HepG2 (cell line): ENCODE measurements around the gene UBXN1. TPM values are rescaled to one million over a fixed set of nuclear protein-coding genes. Genes with fewer than 3 reads are reported as not detected.

Experiments
- ATAC-seq: fragments of 200-7000 bp; cut with Tn5 transposase; 3 replicates; pipeline ENCODE4 v1.9.1; 2020; ENCODE audit warnings: mild to moderate bottlenecking, moderate library complexity
- BruUV-seq: library from RNA; stranded (reverse); fragments of 400-500 nt; replicated peaks from 2 replicates; lab custom pipeline; 2021; lab: Mats Ljungman, UMichigan
- CTCF ChIA-PET: fragments of 300-600 bp; formaldehyde crosslinking; extraction: SDS; loops from one replicate; lab custom pipeline; 2021; ENCODE audit warnings: low total read pairs, inconsistent platforms, low intra/inter-chr PET ratio; lab: Yijun Ruan, JAX
- POLR2A ChIA-PET: fragments of 350-600 bp; sonication (Branson Sonifier 250); formaldehyde crosslinking; loops from one replicate; lab custom pipeline; 2020; ENCODE audit warnings: antibody characterized with exemption, inconsistent platforms; lab: Yijun Ruan, JAX
- DNase-seq: peaks from one replicate; pipeline ENCODE4 v3.0.0-alpha.2; 2015; ENCODE audit warnings: low spot score
- FAIRE-seq: peaks from 3 replicates; lab custom pipeline; 2011; peaks lifted over from hg19 to GRCh38; lab: Jason Lieb, UNC
- H2AFZ ChIP-seq: one replicate; pipeline ENCODE4 v1.6.1; 2011; ENCODE audit warnings: low read length, inconsistent platforms
- H3K27ac ChIP-seq: fragments of 300-600 bp; 3 replicates; pipeline ENCODE4 v1.8.0; 2011; ENCODE audit warnings: mixed run types, mild to moderate bottlenecking, mixed read lengths, low read length, inconsistent platforms; ENCODE audit not compliant: insufficient read depth; ENCODE audit errors: extremely low read length
- H3K27me3 ChIP-seq, 2 experiments: fragments of 200-600 bp in 1 of 2; 2 replicates in 1 of 2; 3 replicates in 1 of 2; pipeline versions ENCODE4 v1.6.0 to v1.8.0; 2011; ENCODE audit warnings: low read length in 2 of 2, mild to moderate bottlenecking in 2 of 2, moderate library complexity in 2 of 2, inconsistent platforms in 1 of 2; ENCODE audit not compliant: insufficient read depth in 2 of 2, control insufficient read depth in 1 of 2
- H3K36me3 ChIP-seq, 2 experiments: fragments of 200-600 bp in 1 of 2; replicated peaks in 1 of 2; 2 replicates in 1 of 2; 3 replicates in 1 of 2; pipeline versions ENCODE4 v1.5.1 to v1.8.0; 2011; ENCODE audit warnings: low read length in 2 of 2, inconsistent platforms in 1 of 2; ENCODE audit not compliant: insufficient read depth in 2 of 2, control insufficient read depth in 1 of 2
- H3K4me1 ChIP-seq: 2 replicates; pipeline ENCODE4 v1.5.1; 2012; ENCODE audit warnings: low read length, inconsistent platforms; ENCODE audit not compliant: insufficient read depth
- H3K4me2 ChIP-seq: 2 replicates; pipeline ENCODE4 v1.6.0; 2011; ENCODE audit warnings: low read depth, low read length, inconsistent platforms
- H3K4me3 ChIP-seq, 3 experiments: fragments of 200-600 bp in 1 of 3; sonication (generic), shearing (Covaris generic) in 1 of 3; replicated peaks in 1 of 3; 2 replicates each; pipeline ENCODE4 v1.5.1; 2011 to 2016; ENCODE audit warnings: low read length in 3 of 3, inconsistent platforms in 2 of 3, low read depth in 2 of 3, mild to moderate bottlenecking in 2 of 3, control low read depth in 1 of 3, mixed read lengths in 1 of 3; ENCODE audit not compliant: insufficient read depth in 1 of 3
- H3K79me2 ChIP-seq: one replicate; pipeline ENCODE4 v1.6.1; 2011; ENCODE audit warnings: low read length, inconsistent platforms; ENCODE audit not compliant: insufficient read depth
- H3K9ac ChIP-seq: 2 replicates; pipeline ENCODE4 v1.6.0; 2011; ENCODE audit warnings: mild to moderate bottlenecking, low read depth, low read length, inconsistent platforms; ENCODE audit not compliant: insufficient read depth
- H3K9me3 ChIP-seq: 2 replicates; pipeline ENCODE4 v1.5.1; 2012; ENCODE audit warnings: mild to moderate bottlenecking, low read length
- H4K20me1 ChIP-seq: 2 replicates; pipeline ENCODE4 v1.6.0; 2011; ENCODE audit warnings: inconsistent platforms, mild to moderate bottlenecking, low read length, moderate library complexity; ENCODE audit not compliant: insufficient read depth
- HNF4G ChIP-seq, 2 experiments: sonication (generic) in 1 of 2; formaldehyde crosslinking in 1 of 2; IDR thresholded peaks; 2 replicates each; pipeline versions ENCODE4 v1.4.0 to v1.6.1; 2011 to 2020; ENCODE audit warnings: borderline replicate concordance in 2 of 2, low read depth in 2 of 2, mild to moderate bottlenecking in 2 of 2, low read length in 1 of 2, missing genetic modification reagents in 1 of 2, moderate library complexity in 1 of 2
- POLR2A ChIP-seq, 2 experiments: IDR thresholded peaks; 2 replicates each; pipeline ENCODE4 v1.6.1; 2011; ENCODE audit warnings: low read depth in 2 of 2, low read length in 2 of 2, mild to moderate bottlenecking in 1 of 2, moderate library complexity in 1 of 2; ENCODE audit not compliant: insufficient read depth in 1 of 2
- SIX1 ChIP-seq: sonication (generic); formaldehyde crosslinking; IDR thresholded peaks from 2 replicates; pipeline ENCODE4 v1.4.0; 2020; ENCODE audit warnings: missing genetic modification reagents, borderline replicate concordance
- SRY ChIP-seq: sonication (generic); formaldehyde crosslinking; IDR thresholded peaks from 2 replicates; pipeline ENCODE4 v1.8.0; 2022; ENCODE audit warnings: mild to moderate bottlenecking, missing genetic modification reagents
- ZKSCAN8 ChIP-seq: IDR thresholded peaks from 2 replicates; pipeline ENCODE4 v1.6.1; 2016; ENCODE audit warnings: borderline replicate concordance, missing genetic modification reagents, missing compliant biosample characterization
- WGBS: methylation state at CpG from one replicate; pipeline ENCODE4 v1.1.6; 2017; ENCODE audit warnings: low lambda C conversion rate; 5-methylcytosine and 5-hydroxymethylcytosine counted together
- in situ Hi-C: cut with HindIII; loops from 2 replicates; pipeline ENCODE4 v1.10.0; 2017; ENCODE audit warnings: low pct_unique_long_range_greater_than_20kb; ENCODE audit not compliant: extremely low pct_ligation_motif_present
- intact Hi-C: fragments of 100-400 bp; cut with micrococcal nuclease; formaldehyde crosslinking; loops from one replicate; pipeline ENCODE4 v1.10.0; 2022; ENCODE audit not compliant: unreplicated experiment
- polyA plus RNA-seq, 8 experiments: library from polyadenylated mRNA; depleted of rRNA in 3 of 8; stranded (reverse) in 7 of 8; unstranded in 1 of 8; fragments of >200 nt; fragmentation: Illumina TruSeq in 4 of 8; extraction: Trizol in 4 of 8; gene quantifications; 2 replicates each; pipeline versions ENCODE4 v1.2.1 to v1.2.3, GENCODE V29; 2011 to 2016; ENCODE audit warnings: low read depth in 4 of 8, missing spikeins in 1 of 8, mixed read lengths in 1 of 8; ENCODE audit not compliant: insufficient read depth in 1 of 8
- total RNA-seq, 5 experiments: library from RNA; depleted of rRNA; stranded (reverse); fragments of >200 nt; fragmentation: Illumina TruSeq; extraction: Trizol; gene quantifications; 2 replicates each; pipeline ENCODE4 v1.2.3, GENCODE V29; 2016; ENCODE audit warnings: low read depth in 1 of 5

The UBXN1 gene
- total and polyA plus RNA-seq, 2 of the 13 experiments (the other 11 are each of a cell fraction or from before 2014, with no cell fraction given): 47.5 to 52.4 TPM

DNA sequence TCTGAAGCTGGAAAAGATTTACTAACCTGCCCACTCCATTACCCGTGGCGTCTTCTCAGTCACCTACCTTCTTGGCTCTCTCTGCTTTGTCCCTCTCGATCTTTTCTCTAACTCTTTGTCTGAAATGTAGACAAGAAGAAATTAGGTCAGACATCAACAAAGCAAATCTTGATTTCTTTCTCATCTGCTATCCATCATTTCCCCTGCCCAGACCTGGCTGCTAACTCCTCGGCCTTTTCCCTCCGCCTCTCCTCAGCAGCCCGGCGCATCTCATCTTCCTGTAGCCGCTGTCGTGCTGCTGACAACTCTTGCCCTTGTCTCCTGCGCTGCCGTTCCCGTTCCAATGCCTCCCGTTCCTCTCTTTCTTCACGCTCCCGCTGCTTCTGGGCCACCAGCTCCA, 1.2 kb downstream of the UBXN1 start:
- no peak for ATAC-seq
- Histone ChIP-seq H3K36me3 (peaks cover 0 to 7% of the 10 kb centered on the region in 2 experiments; a peak in 1 of 5 replicates), H4K20me1 (no peaks in the 10 kb centered on the region), H3K4me1 (peaks cover 48% of the 10 kb centered on the region), H2AFZ (no peak overlapping the region), H3K4me3 (peak overlapping the region; percentile 88 to 98 (median 94)), H3K9me3 (no peaks in the 10 kb centered on the region), H3K27ac (peak overlapping the region; percentile 86), H3K9ac (peak overlapping the region; percentile 94), H3K27me3 (no peaks in the 10 kb centered on the region), H3K79me2 (peaks cover 13% of the 10 kb centered on the region), H3K4me2 (peak overlapping the region; percentile 98)
- no peak for FAIRE-seq
- no TSS peak for BruUV-seq
- ChIA-PET CTCF (no interaction called here), POLR2A (interaction anchor here (1.1 to 5.4 kb wide), 2 partner anchors 13 to 24 kb away, joined by 4 to 64 read pairs; partner anchors contain the start of genes C11orf98, CSKMT and INTS5)
- 90% methylated on average over 15 of the region's 15 CpGs for WGBS
- intact Hi-C loops: no loop called here
- in situ Hi-C loops: no loop called here
- no peak for DNase-seq
- TF ChIP-seq SRY (CRISPR knock-in tag) (no peak), HNF4G (IDR thresholded peaks at IDR 0.05; ENCODE audit: borderline replicate concordance, low read depth, low read length) (no peak), HNF4G (CRISPR knock-in tag; IDR thresholded peaks at IDR 0.05; ENCODE audit: borderline replicate concordance, low read depth) (no peak), POLR2A (IDR thresholded peaks at IDR 0.05; ENCODE audit: insufficient read depth in 1 of 2, low read depth in 2 of 2, low read length in 2 of 2) (peak in 1 of 2 experiments; percentile 23; a peak in 1 of 4 replicates)

DNA sequence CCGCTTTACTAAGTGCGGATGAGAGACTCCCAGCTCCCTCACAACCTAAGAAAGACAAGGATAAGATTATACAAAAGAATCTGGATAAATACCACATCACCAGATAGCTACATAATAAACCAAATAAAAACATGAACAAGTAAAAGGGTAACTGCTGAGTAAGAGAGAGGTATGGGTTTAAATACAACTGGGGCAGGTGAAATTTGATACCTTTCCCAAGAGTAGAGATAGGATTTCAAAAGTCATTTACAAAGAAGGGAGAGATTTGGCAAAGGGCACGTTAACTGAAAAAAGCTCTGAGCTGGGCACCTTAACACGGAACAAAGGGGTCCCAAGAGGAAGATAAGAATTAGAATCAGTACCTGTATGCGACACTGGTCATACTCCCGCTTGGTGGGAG, 1.7 kb downstream of the UBXN1 start:
- no peak overlapping the region for H3K4me3 ChIP-seq
- H3K4me2 ChIP-seq: peak overlapping the region; percentile 98; the same call in 1 of the 2 replicates
- 95% methylated on average over 6 of the region's 6 CpGs for WGBS
- CTCF ChIA-PET: no interaction called here
- no peak overlapping the region for H2AFZ ChIP-seq
- H3K9ac ChIP-seq: peak overlapping the region; percentile 94; the same call in 1 of the 2 replicates
- in situ Hi-C loops: no loop called here
- H3K27ac ChIP-seq: no peak overlapping the region
- no peaks in the 10 kb centered on the region for H3K27me3 ChIP-seq
- no TSS peak for BruUV-seq
- DNase-seq: no peak
- intact Hi-C loops: no loop called here
- no peak for ATAC-seq
- no peaks in the 10 kb centered on the region for H3K9me3 ChIP-seq
- peaks cover 53% of the 10 kb centered on the region for H3K4me1 ChIP-seq
- H4K20me1 ChIP-seq: no peaks in the 10 kb centered on the region
- FAIRE-seq: no peak
- H3K79me2 ChIP-seq: peaks cover 16% of the 10 kb centered on the region
- TF ChIP-seq SIX1 (CRISPR knock-in tag) (peak; percentile 42; the same call in 1 of the 2 replicates), ZKSCAN8 (no peak)
- POLR2A ChIA-PET: interaction anchor here (1.1 to 5.4 kb wide), 4 partner anchors 10 to 86 kb away, joined by 4 to 64 read pairs (median 6); partner anchors contain the start of genes C11orf98, CSKMT, INTS5 and TUT1
- peaks cover 0 to 7% of the 10 kb centered on the region in 2 experiments; a peak in 1 of 5 replicates for H3K36me3 ChIP-seq
